ENCODE data around the gene MYLK3. TPM values are rescaled to one million over a fixed set of nuclear protein-coding genes. Genes with fewer than 3 reads are reported as not detected.

MYLK3 gene
- total RNA-seq, 1 donor from 2014 or later: 0.25 TPM

DNA sequence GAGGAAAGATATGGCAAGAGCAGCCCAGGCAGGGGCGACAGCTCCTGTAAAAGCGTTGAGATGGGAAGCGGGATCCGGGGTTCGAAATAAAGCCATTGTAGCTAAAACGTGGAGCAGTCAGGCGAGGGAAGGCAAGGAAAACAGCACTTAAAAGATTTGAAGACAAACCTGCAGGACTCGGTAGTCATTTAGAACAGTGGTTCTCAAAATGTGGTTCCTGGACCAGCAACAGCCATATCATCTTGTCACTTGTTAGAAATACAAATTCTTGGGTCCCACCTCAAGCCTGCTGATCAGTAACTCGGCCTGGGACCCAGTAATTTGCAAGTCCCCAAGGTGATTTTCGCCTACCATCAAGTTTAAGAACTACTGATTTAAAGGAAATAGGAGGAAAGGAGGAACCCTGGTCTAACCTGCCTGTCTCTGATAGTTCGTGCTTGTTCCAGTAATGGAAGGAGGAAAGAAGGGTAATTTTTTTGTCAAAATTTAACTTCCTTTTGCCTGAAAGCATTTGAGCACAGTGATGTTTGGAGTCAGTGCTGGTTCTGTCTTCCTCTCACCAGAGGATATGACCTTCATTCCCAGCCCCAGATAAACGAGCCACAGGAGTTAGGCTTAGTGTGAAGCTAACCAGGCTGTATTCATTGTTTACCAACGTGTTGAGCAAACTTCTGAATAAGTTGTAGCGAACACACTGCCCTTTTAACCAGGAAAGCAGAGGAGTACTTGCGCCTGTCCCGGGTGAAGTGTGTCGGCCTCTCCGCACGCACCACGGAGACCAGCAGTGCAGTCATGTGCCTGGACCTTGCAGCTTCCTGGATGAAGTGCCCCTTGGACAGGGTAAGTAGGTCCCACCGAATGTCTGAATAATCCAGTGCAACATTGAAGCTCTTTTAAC, 57.6 kb downstream of the MYLK3 start:
- H3K9me3 ChIP-seq: no peaks in the 10 kb centered on the region
- peak overlapping the region; percentile 87 to 99 for H3K4me3 ChIP-seq
- H3K4me1 ChIP-seq: peaks cover 42% of the 10 kb centered on the region
- TF ChIP-seq POLR2A (IDR thresholded peaks at IDR 0.05) (no peak), POLR2AphosphoS5 (IDR thresholded peaks at IDR 0.05; ENCODE audit: insufficient read depth in 1 of 2, low read depth in 1 of 2) (no peak)
- TF ChIP-seq, protein P1, sequence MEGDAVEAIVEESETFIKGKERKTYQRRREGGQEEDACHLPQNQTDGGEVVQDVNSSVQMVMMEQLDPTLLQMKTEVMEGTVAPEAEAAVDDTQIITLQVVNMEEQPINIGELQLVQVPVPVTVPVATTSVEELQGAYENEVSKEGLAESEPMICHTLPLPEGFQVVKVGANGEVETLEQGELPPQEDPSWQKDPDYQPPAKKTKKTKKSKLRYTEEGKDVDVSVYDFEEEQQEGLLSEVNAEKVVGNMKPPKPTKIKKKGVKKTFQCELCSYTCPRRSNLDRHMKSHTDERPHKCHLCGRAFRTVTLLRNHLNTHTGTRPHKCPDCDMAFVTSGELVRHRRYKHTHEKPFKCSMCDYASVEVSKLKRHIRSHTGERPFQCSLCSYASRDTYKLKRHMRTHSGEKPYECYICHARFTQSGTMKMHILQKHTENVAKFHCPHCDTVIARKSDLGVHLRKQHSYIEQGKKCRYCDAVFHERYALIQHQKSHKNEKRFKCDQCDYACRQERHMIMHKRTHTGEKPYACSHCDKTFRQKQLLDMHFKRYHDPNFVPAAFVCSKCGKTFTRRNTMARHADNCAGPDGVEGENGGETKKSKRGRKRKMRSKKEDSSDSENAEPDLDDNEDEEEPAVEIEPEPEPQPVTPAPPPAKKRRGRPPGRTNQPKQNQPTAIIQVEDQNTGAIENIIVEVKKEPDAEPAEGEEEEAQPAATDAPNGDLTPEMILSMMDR (IDR thresholded peaks at IDR 0.05): no peak
- intact Hi-C loops (cut with DNase I): no loop called here
- no peaks in the 10 kb centered on the region for H3K27me3 ChIP-seq
- no peak for DNase-seq (ENCODE audit: extremely low spot score in 2 of 2)
- H3K36me3 ChIP-seq: no peaks in the 10 kb centered on the region
- H3K27ac ChIP-seq: no peak overlapping the region

GRCh38 chr16:46689365-46690280, 58.5 kb downstream of the MYLK3 start, which contains the start of gene ORC6:
Gene ORC6 (plus strand): TSS chr16:46689659. CDS start chr16:46689706, 47 bp downstream.
- Histone ChIP-seq H3K27ac (peak within 1 kb of the TSS; percentile 96), H3K4me3 (peak within 1 kb of the TSS; percentile 87 to 99), H3K27me3 (no peaks in the 10 kb centered on the region), H3K36me3 (no peaks in the 10 kb centered on the region), H3K9me3 (no peaks in the 10 kb centered on the region), H3K4me1 (peaks cover 51% of the 10 kb centered on the region)
- intact Hi-C loops (cut with DNase I): loop anchor here (5.0 kb wide), 1 partner anchor 143 kb away; the partner anchor contains the start of gene C16orf87
- TF ChIP-seq POLR2A (IDR thresholded peaks at IDR 0.05) (no peak), POLR2AphosphoS5 (IDR thresholded peaks at IDR 0.05; ENCODE audit: insufficient read depth in 1 of 2, low read depth in 1 of 2) (peak in 1 of 2 donors; percentile 59)
- TF ChIP-seq, protein P1 (IDR thresholded peaks at IDR 0.05): peak in 1 of 3 experiments; percentile 16
- no peak for DNase-seq (ENCODE audit: extremely low spot score in 2 of 2)

DNA sequence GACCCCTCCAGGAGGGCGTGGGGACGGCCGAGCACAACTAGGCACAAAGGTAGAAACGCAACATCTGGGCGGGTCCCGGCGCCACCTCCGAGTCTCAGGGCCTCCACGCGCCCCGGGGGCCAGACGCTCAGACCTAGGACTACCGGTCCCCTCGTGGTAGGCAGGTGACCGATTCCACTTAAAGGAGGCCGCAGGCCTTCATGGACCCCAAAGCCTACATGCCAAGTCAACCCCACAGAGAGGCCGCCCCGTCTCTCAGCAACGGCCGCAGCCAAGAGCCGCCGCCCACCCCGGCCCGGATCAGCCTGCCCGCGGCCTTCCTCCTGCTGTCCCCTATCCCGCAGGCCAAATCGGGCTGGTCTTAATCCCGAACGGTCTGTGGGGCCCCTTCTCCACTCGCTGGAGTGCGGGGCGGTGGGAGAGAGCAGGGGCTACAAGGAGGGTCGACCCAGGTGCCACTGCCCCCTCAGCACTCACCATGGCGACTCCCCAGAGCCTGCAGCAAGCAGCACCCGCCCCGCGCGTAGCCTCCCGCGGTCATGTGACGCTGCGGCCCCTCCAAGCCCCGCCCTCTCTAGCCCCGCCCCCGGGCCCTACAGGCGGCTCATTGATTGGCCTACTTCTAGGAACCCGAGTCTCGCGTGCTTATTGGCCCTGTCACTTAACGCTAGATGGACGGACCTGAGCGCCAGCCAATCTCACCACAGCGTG, 59.3 kb downstream of the MYLK3 start, which contains the start of gene VPS35:
Gene VPS35, minus strand, starts transcription at position 525 of the 711 bp plus-strand sequence. Its CDS starts 45 bp downstream, at position 480.
- intact Hi-C loops (cut with DNase I): loop anchor here (5.0 kb wide), 1 partner anchor 143 kb away; the partner anchor contains the start of gene C16orf87
- H3K4me3 ChIP-seq: peak within 1 kb of the TSS; percentile 87 to 99
- no peaks in the 10 kb centered on the region for H3K9me3 ChIP-seq
- TF ChIP-seq POLR2AphosphoS5 (IDR thresholded peaks at IDR 0.05; ENCODE audit: insufficient read depth in 1 of 2, low read depth in 1 of 2) (peak; percentile 84 to 95), POLR2A (IDR thresholded peaks at IDR 0.05) (peak in 1 of 2 donors; percentile 73)
- TF ChIP-seq, protein P1 (IDR thresholded peaks at IDR 0.05): no peak
- H3K36me3 ChIP-seq: no peaks in the 10 kb centered on the region
- H3K27me3 ChIP-seq: no peaks in the 10 kb centered on the region
- peaks cover 59% of the 10 kb centered on the region for H3K4me1 ChIP-seq
- H3K27ac ChIP-seq: peak within 1 kb of the TSS; percentile 96
- DNase-seq (ENCODE audit: extremely low spot score in 2 of 2): peak; percentile 100

DNA sequence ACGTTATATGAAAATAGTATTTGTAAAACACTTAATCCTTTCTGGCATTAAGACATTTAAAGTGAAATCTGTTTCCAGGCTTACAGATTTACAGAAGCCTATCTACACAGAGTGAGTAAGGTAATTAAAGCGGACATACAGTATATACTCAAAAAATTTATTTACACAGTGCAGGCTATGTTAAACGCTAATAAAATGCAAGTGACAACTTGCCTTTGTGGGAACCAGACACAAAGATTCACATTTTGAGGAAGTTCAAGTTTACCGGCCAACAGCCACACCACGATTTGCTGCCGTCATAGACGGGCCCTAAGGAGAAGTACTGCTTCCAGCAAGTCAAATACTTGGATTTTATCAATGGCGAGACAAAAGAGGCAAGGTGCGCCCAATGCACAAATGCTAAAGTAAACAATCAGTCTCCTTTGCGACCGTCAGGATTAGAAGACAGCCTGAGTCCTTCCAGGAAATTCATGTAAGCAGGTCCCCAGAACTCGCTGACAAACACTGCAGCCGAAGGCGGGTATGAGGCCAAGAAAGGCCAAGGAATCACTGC, 60.0 kb downstream of the MYLK3 start:
- Histone ChIP-seq H3K4me3 (peak overlapping the region; percentile 87 to 99), H3K27me3 (no peaks in the 10 kb centered on the region), H3K9me3 (no peaks in the 10 kb centered on the region), H3K4me1 (peaks cover 64% of the 10 kb centered on the region), H3K36me3 (no peaks in the 10 kb centered on the region), H3K27ac (peak overlapping the region; percentile 96)
- no peak for TF ChIP-seq POLR2A (IDR thresholded peaks at IDR 0.05)
- TF ChIP-seq, protein P1 (IDR thresholded peaks at IDR 0.05): no peak
- no peak for TF ChIP-seq POLR2AphosphoS5 (IDR thresholded peaks at IDR 0.05; ENCODE audit: insufficient read depth in 1 of 2, low read depth in 1 of 2)
- no peak for DNase-seq (ENCODE audit: extremely low spot score in 2 of 2)
- intact Hi-C loops (cut with DNase I): loop anchor here (5.0 kb wide), 1 partner anchor 144 kb away; the partner anchor contains the start of gene C16orf87

Measured in vagina (tissue), 2 donors.